Measurements from ENCODE around the gene POU3F2.

GRCh38 chr6:98824162-98824901, 10.0 kb upstream of the POU3F2 start:
- TF ChIP-seq CTCF (IDR thresholded peaks at IDR 0.05; ENCODE audit: low read length) (no peak), EZH2phosphoT487 (IDR thresholded peaks at IDR 0.05; ENCODE audit: low read length) (no peak), EZH2 (optimal IDR thresholded peaks at IDR 0.05; ENCODE audit: low read depth, low read length) (no peak)

All from MM.1S (cell line).